Choroid plexus epithelial cell (primary cell): ENCODE measurements around the gene ZNF736.
"Not testable (repeated sequence)": the region's sequence is repeated elsewhere in the genome, so short reads cannot be mapped to it uniquely, and the experiment has no call there.

ENCODE experiments used
- DNase-seq: peaks from one replicate; pipeline ENCODE4 v3.0.0-alpha.2; 2010; ENCODE audit warnings: low read depth
- H3K4me3 ChIP-seq: 2 replicates; pipeline ENCODE4 v1.5.1; 2011; ENCODE audit warnings: low read depth, mild to moderate bottlenecking, control low read depth, low read length, moderate library complexity
- CTCF ChIP-seq: conservative IDR thresholded peaks from 2 replicates; pipeline ENCODE4 v1.5.1; 2011; ENCODE audit warnings: low read depth, mild to moderate bottlenecking, control low read depth, inconsistent platforms, low read length, moderate library complexity

Gene ZNF736

GRCh38 chr7:64313740-64314491 is at the start of gene ZNF736:
Gene ZNF736 (plus strand): TSS chr7:64313961. CDS start chr7:64314151, 190 bp downstream.
- peak; percentile 97 for DNase-seq
- TF ChIP-seq CTCF, result no peak
- H3K4me3 ChIP-seq, result peak within 1 kb of the TSS; percentile 74

DNA sequence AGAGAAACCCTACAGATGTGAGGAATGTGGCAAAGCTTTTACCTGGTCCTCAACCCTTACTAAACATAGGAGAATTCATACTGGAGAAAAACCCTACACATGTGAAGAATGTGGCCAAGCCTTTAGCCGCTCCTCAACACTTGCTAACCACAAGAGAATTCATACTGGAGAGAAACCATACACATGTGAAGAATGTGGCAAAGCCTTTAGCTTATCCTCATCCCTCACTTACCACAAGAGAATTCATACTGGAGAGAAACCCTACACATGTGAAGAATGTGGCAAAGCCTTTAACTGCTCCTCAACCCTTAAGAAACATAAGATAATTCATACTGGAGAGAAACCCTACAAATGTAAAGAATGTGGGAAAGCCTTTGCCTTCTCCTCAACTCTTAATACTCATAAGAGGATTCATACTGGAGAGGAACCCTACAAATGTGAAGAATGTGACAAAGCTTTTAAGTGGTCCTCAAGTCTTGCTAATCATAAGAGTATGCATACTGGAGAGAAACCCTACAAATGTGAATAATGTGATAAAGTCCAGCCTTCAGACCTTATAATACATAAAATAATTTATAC is 47.3 kb upstream of the ZNF736 start:
- no peak for DNase-seq
- H3K4me3 ChIP-seq, result no peak overlapping the region
- no peak for TF ChIP-seq CTCF

GRCh38 chr7:64277630-64278029 is 36.1 kb upstream of the ZNF736 start:
- no peak for TF ChIP-seq CTCF
- no peak overlapping the region for H3K4me3 ChIP-seq

DNA sequence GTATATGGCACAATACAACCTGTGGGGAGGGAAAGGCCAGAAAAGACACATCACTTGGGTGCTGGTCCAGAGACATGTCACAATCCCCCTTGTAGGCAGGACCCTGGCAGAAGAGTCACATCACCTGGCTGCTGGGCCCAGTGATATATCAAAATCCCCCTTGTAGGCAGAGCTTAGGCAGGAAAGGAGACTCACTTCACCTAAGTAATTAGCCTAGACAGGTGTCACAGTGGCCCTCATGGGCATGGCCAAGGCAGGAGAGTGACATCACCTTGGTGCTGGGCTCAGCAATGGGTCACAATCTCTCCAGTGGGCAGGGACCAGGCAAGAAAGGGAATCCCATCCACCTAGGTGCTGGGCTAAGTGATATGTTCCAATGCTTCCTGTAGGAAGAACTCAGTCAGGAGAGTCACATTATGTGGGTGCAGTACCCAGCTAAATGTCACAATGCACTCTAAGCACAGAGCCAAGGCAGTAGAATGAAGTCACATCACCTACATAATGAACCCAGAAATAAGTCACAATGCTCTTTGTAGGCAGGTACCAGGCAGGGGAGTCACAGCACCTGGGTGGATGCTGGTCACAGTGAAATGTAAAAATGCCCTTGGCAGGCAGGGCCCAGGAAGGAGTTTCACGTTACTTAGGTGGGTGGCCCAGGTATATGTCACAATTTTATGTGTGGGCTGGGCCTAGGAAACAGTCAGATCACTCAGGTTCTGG is 18.9 kb upstream of the ZNF736 start:
- DNase-seq, result no peak
- no peak for TF ChIP-seq CTCF
- no peak overlapping the region for H3K4me3 ChIP-seq

More at GRCh38 chr7:64277630-64278029, 36.1 kb upstream of the ZNF736 start:
- DNase-seq, result no peak

DNA sequence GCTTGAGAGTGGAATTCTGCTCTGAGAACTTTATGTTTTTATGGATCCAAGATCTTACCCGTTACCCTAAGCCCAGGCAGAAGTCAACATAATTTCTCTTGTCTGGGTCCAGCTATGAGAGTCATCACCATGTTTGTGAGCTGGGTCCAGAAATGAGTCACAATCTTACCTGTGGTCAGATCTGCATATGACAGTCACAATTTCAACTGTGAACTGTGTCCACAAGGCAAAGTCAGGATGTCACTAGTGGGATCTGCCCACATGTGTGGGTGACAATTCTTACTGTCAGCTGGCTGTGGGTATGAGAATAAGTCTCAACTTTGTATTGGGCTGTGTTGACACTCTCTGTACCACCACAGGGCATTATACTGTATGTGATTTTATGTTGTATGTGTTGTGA is 16.3 kb upstream of the ZNF736 start:
- DNase-seq, H3K4me3 ChIP-seq: not testable (repeated sequence)

DNA sequence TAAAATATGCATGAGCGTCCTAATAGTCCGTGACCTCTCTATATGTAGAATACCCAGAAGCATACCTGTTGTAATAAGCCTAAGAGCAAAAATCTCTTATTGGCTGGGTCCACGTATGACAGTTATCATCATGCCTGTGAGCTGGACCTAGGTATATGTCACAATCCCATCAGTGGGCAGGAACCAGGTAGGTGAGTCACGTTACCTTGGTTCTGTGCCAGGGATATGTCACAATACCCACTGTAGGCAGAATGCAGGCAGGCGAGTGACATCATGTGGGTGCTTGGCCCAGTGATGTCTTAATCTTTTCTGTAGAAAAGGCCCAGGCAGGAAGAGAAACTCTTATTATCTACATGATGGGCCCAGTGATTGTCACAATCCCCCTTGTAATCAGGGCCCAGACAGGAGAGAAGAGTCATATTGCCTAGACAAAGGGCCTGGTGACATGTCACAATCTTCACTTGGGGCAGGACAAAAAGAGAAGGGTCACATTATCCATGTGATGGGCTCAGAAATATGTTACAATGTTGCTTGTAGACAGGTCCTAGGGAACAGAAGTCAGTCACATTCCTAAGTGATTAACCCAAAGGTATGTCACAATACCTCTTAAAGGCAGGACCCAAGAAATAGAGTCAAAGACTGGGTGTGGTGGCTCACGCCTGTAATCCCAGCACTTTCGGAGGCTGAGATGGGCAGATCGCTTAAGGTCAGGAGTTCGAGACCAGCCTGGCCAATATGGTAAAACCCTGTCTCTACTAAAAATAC is 12.9 kb upstream of the ZNF736 start:
- no peak for TF ChIP-seq CTCF
- no peak for DNase-seq
- no peak overlapping the region for H3K4me3 ChIP-seq
